PFSK-1 (cell line): ENCODE results near the gene PFN1.

ENCODE experiments used
- FOXP2 ChIP-seq: optimal IDR thresholded peaks from 2 replicates; pipeline ENCODE3; 2011; ENCODE audit warnings: borderline replicate concordance, control low read depth, inconsistent platforms; ENCODE audit not compliant: insufficient read depth; ENCODE audit errors: extremely low read length, extremely low read depth
- POLR2AphosphoS5 ChIP-seq: IDR thresholded peaks from 2 replicates; pipeline ENCODE4 v1.6.1; 2012; ENCODE audit warnings: low read depth, mild to moderate bottlenecking, control low read depth, low read length, moderate library complexity
- SIN3A ChIP-seq: IDR thresholded peaks from 2 replicates; pipeline ENCODE4 v1.6.1; 2012; ENCODE audit warnings: mild to moderate bottlenecking, low read length, moderate library complexity, borderline replicate concordance; ENCODE audit not compliant: insufficient read depth
- TAF1 ChIP-seq: IDR thresholded peaks from 2 replicates; pipeline ENCODE4 v1.6.1; 2012; ENCODE audit warnings: low read length, control low read depth, borderline replicate concordance; ENCODE audit not compliant: insufficient read depth
- TF ChIP-seq, protein P1 (sequence below), 2 experiments: IDR thresholded peaks; 2 replicates each; pipeline versions ENCODE4 v1.6.1 to v1.8.0; 2011 to 2012; ENCODE audit warnings: low read depth in 2 of 2, low read length in 2 of 2, control low read depth in 1 of 2, inconsistent platforms in 1 of 2, mild to moderate bottlenecking in 1 of 2, moderate library complexity in 1 of 2; ENCODE audit not compliant: insufficient read depth in 1 of 2

The PFN1 gene

GRCh38 chr17:4949321-4950074 lies 1.2 kb upstream of the PFN1 start:
- TF ChIP-seq POLR2AphosphoS5, result no peak; the same call in 1 of the 2 replicates
- TF ChIP-seq TAF1, result 0 out of 2 replicates have a peak, but pooled peaks have one; percentile 12
- peak; percentile 29; the same call in 1 of the 2 replicates for TF ChIP-seq SIN3A
- TF ChIP-seq FOXP2, result peak; percentile 11

DNA sequence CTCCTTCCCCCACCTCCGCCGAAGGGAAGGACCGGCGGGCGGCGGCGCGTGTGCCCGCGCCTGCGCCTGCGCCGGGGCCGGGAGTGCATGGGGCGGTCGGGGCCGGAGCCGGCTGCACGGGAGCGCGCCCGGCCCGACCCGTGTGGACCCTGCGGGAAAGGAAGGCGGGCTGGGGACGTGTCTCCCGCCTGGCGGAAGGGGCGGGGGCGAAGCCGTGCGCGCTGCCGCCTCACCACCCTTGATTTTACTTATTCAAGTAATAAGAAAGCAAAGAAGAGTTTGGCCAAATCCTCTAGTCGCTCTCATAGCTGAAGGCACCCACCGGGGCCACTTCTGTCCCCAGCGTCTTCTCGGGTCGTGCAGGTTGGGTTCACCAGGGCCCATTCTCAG lies 596 bp upstream of the PFN1 start:
- peak; percentile 50; the same call in 1 of the 2 replicates for TF ChIP-seq POLR2AphosphoS5
- TF ChIP-seq SIN3A, result no peak
- peak; percentile 62 for TF ChIP-seq FOXP2

GRCh38 chr17:4947411-4948165 lies 742 bp downstream of the PFN1 start:
- TF ChIP-seq, protein P1, sequence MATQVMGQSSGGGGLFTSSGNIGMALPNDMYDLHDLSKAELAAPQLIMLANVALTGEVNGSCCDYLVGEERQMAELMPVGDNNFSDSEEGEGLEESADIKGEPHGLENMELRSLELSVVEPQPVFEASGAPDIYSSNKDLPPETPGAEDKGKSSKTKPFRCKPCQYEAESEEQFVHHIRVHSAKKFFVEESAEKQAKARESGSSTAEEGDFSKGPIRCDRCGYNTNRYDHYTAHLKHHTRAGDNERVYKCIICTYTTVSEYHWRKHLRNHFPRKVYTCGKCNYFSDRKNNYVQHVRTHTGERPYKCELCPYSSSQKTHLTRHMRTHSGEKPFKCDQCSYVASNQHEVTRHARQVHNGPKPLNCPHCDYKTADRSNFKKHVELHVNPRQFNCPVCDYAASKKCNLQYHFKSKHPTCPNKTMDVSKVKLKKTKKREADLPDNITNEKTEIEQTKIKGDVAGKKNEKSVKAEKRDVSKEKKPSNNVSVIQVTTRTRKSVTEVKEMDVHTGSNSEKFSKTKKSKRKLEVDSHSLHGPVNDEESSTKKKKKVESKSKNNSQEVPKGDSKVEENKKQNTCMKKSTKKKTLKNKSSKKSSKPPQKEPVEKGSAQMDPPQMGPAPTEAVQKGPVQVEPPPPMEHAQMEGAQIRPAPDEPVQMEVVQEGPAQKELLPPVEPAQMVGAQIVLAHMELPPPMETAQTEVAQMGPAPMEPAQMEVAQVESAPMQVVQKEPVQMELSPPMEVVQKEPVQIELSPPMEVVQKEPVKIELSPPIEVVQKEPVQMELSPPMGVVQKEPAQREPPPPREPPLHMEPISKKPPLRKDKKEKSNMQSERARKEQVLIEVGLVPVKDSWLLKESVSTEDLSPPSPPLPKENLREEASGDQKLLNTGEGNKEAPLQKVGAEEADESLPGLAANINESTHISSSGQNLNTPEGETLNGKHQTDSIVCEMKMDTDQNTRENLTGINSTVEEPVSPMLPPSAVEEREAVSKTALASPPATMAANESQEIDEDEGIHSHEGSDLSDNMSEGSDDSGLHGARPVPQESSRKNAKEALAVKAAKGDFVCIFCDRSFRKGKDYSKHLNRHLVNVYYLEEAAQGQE (IDR thresholded peaks at IDR 0.05; ENCODE audit: insufficient read depth in 1 of 2, low read depth in 2 of 2, low read length in 2 of 2), result 0 out of 4 replicates have a peak, but pooled peaks of 1 of the 2 experiments have one; percentile 13
- TF ChIP-seq SIN3A (0 out of 2 replicates have a peak, but pooled peaks have one; percentile 10), TAF1 (0 out of 2 replicates have a peak, but pooled peaks have one; percentile 34), POLR2AphosphoS5 (peak; percentile 57; the same call in 1 of the 2 replicates), FOXP2 (no peak)

- TF ChIP-seq FOXP2 (no peak), SIN3A (no peak; the same call in 1 of the 2 replicates), TAF1 (peak; percentile 43; the same call in 1 of the 2 replicates)
- TF ChIP-seq, protein P1 (IDR thresholded peaks at IDR 0.05; ENCODE audit: insufficient read depth in 1 of 2, low read depth in 2 of 2, low read length in 2 of 2), result no peak
Measured at GRCh38 chr17:4947010-4947410, 1.3 kb downstream of the PFN1 start.

DNA sequence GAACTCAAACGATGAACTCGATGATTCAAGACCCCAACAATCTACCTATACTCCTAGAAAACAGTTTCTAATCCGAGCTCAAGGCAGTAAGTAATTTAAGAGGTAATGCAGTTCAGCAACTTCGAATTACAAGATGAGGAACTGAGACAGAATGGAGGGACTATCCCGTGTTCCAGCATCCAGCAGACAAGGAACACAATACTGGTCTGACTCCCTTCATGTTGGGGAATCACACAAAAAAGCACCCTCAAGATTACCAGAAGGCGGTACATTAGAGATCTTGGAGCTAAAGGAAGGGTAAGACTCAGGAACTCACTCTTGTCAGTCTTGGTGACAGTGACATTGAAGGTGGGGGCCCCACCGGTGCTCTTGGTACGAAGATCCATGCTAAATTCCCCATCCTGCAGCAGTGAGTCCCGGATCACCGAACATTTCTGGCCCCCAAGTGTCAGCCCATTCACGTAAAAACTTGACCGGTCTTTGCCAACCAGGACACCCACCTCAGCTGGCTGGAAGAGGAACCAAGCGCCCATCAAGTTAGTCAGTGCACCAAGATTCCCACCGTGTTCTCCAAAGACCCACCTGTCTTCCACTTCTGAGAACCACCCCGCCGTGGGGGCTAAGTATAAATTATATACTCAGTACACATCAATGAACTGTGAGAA lies 1.9 kb downstream of the PFN1 start:
- TF ChIP-seq TAF1 (no peak), POLR2AphosphoS5 (0 out of 2 replicates have a peak, but pooled peaks have one; percentile 6)

- no peak for TF ChIP-seq FOXP2
- TF ChIP-seq, protein P1 (IDR thresholded peaks at IDR 0.05; ENCODE audit: insufficient read depth in 1 of 2, low read depth in 2 of 2, low read length in 2 of 2), result no peak; a peak in 1 of 4 replicates
- TF ChIP-seq POLR2AphosphoS5, result no peak
- no peak for TF ChIP-seq TAF1
- TF ChIP-seq SIN3A, result no peak
Measured at GRCh38 chr17:4945944-4946280, 2.4 kb downstream of the PFN1 start.
